RWPE2 (cell line): ENCODE results near the gene PSTPIP2.

ENCODE experiments used
- ATAC-seq: fragments of 200-7000 bp; cut with Tn5 transposase; 3 replicates; pipeline ENCODE4 v1.9.1; 2021; ENCODE audit warnings: low read depth
- DNase-seq: peaks from one replicate; pipeline ENCODE4 v3.0.0-alpha.2; 2020; ENCODE audit warnings: low spot score
- H3K27ac ChIP-seq: fragments of 450-650 bp; 2 replicates; pipeline ENCODE4 v1.5.1; 2017; ENCODE audit warnings: mild to moderate bottlenecking; ENCODE audit not compliant: poor library complexity, severe bottlenecking
- H3K27me3 ChIP-seq: fragments of 250-450 bp; sonication (Bioruptor Pico); 2 replicates; pipeline ENCODE4 v1.5.1; 2021; ENCODE audit warnings: mild to moderate bottlenecking, moderate library complexity; ENCODE audit not compliant: insufficient read depth, poor library complexity, severe bottlenecking
- H3K36me3 ChIP-seq: fragments of 250-450 bp; sonication (Bioruptor Pico); 2 replicates; pipeline ENCODE4 v1.5.1; 2020; ENCODE audit warnings: low read depth, mild to moderate bottlenecking, moderate library complexity
- H3K4me1 ChIP-seq: fragments of 250-450 bp; sonication (Bioruptor Pico); 2 replicates; pipeline ENCODE4 v1.5.1; 2021; ENCODE audit warnings: mild to moderate bottlenecking, moderate library complexity; ENCODE audit not compliant: insufficient read depth, poor library complexity, severe bottlenecking
- H3K4me3 ChIP-seq: fragments of 250-450 bp; sonication (Bioruptor Pico); 2 replicates; pipeline ENCODE4 v1.5.1; 2021; ENCODE audit warnings: mild to moderate bottlenecking, moderate library complexity; ENCODE audit not compliant: severe bottlenecking
- H3K9me3 ChIP-seq: fragments of 250-450 bp; sonication (Bioruptor Pico); 2 replicates; pipeline ENCODE4 v1.5.1; 2021; ENCODE audit warnings: mild to moderate bottlenecking, moderate library complexity; ENCODE audit not compliant: severe bottlenecking
- CTCF ChIP-seq: fragments of 450-650 bp; IDR thresholded peaks from one replicate; pipeline ENCODE4 v1.5.1; 2017; ENCODE audit warnings: mild to moderate bottlenecking, moderate library complexity; ENCODE audit not compliant: poor library complexity, severe bottlenecking

The PSTPIP2 gene

GRCh38 chr18:46080156-46080555 is 8.1 kb upstream of the PSTPIP2 start:
- Histone ChIP-seq H3K9me3 (no peaks in the 10 kb centered on the region), H3K27ac (no peak overlapping the region), H3K4me3 (no peak overlapping the region), H3K27me3 (no peaks in the 10 kb centered on the region), H3K4me1 (no peaks in the 10 kb centered on the region), H3K36me3 (peaks cover 62% of the 10 kb centered on the region)
- no peak for TF ChIP-seq CTCF
- DNase-seq (no peak), ATAC-seq (no peak)

- DNase-seq (no peak), ATAC-seq (no peak)
- H3K27me3 ChIP-seq, result no peaks in the 10 kb centered on the region
- H3K9me3 ChIP-seq, result no peaks in the 10 kb centered on the region
- TF ChIP-seq CTCF, result no peak
- no peak overlapping the region for H3K4me3 ChIP-seq
- H3K27ac ChIP-seq, result no peak overlapping the region
- H3K4me1 ChIP-seq, result no peaks in the 10 kb centered on the region
- H3K36me3 ChIP-seq, result peaks cover 54% of the 10 kb centered on the region
Observed at GRCh38 chr18:46079336-46079735, 7.3 kb upstream of the PSTPIP2 start.

- Histone ChIP-seq H3K9me3 (no peaks in the 10 kb centered on the region), H3K27ac (no peak overlapping the region), H3K27me3 (no peaks in the 10 kb centered on the region), H3K4me3 (no peak overlapping the region), H3K4me1 (peaks cover 23% of the 10 kb centered on the region), H3K36me3 (peaks cover 4% of the 10 kb centered on the region)
- DNase-seq (no peak), ATAC-seq (peak; percentile 41)
- TF ChIP-seq CTCF, result peak; percentile 83
Observed at GRCh38 chr18:46073474-46074331, 1.6 kb upstream of the PSTPIP2 start.

GRCh38 chr18:46072959-46073358 is 899 bp upstream of the PSTPIP2 start:
- TF ChIP-seq CTCF, result no peak
- DNase-seq, result no peak
- peaks cover 25% of the 10 kb centered on the region for H3K4me1 ChIP-seq
- H3K4me3 ChIP-seq, result no peak overlapping the region
- no peaks in the 10 kb centered on the region for H3K36me3 ChIP-seq
- H3K27me3 ChIP-seq, result no peaks in the 10 kb centered on the region
- no peak for ATAC-seq
- H3K9me3 ChIP-seq, result no peaks in the 10 kb centered on the region
- no peak overlapping the region for H3K27ac ChIP-seq

GRCh38 chr18:46072376-46072867 is 362 bp upstream of the PSTPIP2 start:
- no peak for TF ChIP-seq CTCF
- peaks cover 25% of the 10 kb centered on the region for H3K4me1 ChIP-seq
- no peaks in the 10 kb centered on the region for H3K27me3 ChIP-seq
- no peak for DNase-seq
- H3K4me3 ChIP-seq, result peak overlapping the region; percentile 88
- peak overlapping the region; percentile 76 for H3K27ac ChIP-seq
- no peak for ATAC-seq
- H3K9me3 ChIP-seq, result no peaks in the 10 kb centered on the region
- no peaks in the 10 kb centered on the region for H3K36me3 ChIP-seq
